WERI-Rb-1 (cell line): ENCODE measurements around the gene IMPA2.

Experiments
- DNase-seq: peaks from one replicate; pipeline ENCODE4 v3.0.0-alpha.2; 2020
- H3K27ac ChIP-seq: fragments of 250-450 bp; sonication (Bioruptor Pico); 2 replicates; pipeline ENCODE4 v1.5.1; 2020; ENCODE audit warnings: mild to moderate bottlenecking, moderate library complexity
- H3K27me3 ChIP-seq: fragments of 250-450 bp; sonication (Bioruptor Pico); 2 replicates; pipeline ENCODE4 v1.5.1; 2021; ENCODE audit warnings: mild to moderate bottlenecking, low read depth, moderate library complexity; ENCODE audit not compliant: insufficient read depth, severe bottlenecking
- H3K36me3 ChIP-seq: fragments of 250-450 bp; sonication (Bioruptor Pico); 2 replicates; pipeline ENCODE4 v1.5.1; 2020; ENCODE audit warnings: mild to moderate bottlenecking, moderate library complexity
- H3K4me3 ChIP-seq: 2 replicates; pipeline ENCODE4 v1.5.1; 2011; ENCODE audit warnings: low read depth, mild to moderate bottlenecking, control low read depth, low read length
- H3K9me3 ChIP-seq: fragments of 250-450 bp; sonication (Bioruptor Pico); 2 replicates; pipeline ENCODE4 v1.5.1; 2021; ENCODE audit warnings: mild to moderate bottlenecking, moderate library complexity; ENCODE audit not compliant: severe bottlenecking
- TF ChIP-seq, protein P1 (sequence below): IDR thresholded peaks from 2 replicates; pipeline ENCODE4 v1.5.1; 2011; ENCODE audit warnings: low read depth, mild to moderate bottlenecking, control low read depth, inconsistent platforms, low read length

Gene IMPA2

DNA sequence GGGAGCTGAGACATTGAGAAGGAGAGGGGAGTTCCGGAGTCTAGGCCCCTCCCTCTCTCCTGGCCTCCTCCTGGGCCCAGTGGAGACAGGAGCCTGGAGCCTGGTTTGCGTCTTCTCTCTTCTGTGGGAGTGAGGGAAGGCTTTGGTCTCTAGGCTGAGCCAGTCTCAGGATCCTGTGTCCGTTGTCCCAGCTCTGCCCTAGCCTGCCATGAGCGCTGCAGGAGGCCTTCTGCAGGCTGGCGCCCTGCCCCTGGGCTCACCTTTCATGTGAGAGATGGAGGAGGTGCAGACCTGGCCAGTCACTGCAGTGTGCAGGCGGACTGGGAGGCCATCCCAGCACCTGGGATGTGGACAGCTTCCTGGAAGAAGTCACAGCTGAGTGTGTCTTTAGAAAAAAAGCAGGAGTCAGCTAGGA, 8.7 kb downstream of the IMPA2 start:
- TF ChIP-seq, protein P1, sequence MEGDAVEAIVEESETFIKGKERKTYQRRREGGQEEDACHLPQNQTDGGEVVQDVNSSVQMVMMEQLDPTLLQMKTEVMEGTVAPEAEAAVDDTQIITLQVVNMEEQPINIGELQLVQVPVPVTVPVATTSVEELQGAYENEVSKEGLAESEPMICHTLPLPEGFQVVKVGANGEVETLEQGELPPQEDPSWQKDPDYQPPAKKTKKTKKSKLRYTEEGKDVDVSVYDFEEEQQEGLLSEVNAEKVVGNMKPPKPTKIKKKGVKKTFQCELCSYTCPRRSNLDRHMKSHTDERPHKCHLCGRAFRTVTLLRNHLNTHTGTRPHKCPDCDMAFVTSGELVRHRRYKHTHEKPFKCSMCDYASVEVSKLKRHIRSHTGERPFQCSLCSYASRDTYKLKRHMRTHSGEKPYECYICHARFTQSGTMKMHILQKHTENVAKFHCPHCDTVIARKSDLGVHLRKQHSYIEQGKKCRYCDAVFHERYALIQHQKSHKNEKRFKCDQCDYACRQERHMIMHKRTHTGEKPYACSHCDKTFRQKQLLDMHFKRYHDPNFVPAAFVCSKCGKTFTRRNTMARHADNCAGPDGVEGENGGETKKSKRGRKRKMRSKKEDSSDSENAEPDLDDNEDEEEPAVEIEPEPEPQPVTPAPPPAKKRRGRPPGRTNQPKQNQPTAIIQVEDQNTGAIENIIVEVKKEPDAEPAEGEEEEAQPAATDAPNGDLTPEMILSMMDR = no peak
- DNase-seq = no peak
- Histone ChIP-seq H3K27ac (no peak overlapping the region), H3K36me3 (no peaks in the 10 kb centered on the region), H3K9me3 (no peaks in the 10 kb centered on the region), H3K27me3 (no peaks in the 10 kb centered on the region), H3K4me3 (no peak overlapping the region)

DNA sequence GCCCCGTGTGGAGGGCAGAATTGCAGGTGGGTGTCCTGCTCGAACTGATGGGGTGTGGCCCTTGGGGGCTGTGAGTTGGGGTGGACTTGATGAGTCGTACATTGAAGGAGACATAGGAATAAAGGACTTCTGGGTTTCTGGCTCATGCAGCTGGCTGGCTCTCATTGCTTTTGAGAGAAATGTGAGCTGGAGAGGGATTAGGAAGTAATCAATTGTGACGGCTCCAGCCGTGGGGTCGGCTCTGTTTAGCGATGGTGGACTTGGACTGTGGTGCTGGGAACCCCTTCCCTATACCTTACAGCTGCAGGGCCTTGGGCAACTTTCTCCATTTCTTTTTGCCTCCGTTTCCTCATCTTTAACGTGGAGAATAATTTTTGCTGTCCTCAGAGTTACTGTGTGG, 9.2 kb downstream of the IMPA2 start:
- Histone ChIP-seq H3K9me3 (no peaks in the 10 kb centered on the region), H3K4me3 (no peak overlapping the region), H3K27me3 (no peaks in the 10 kb centered on the region), H3K27ac (no peak overlapping the region), H3K36me3 (no peaks in the 10 kb centered on the region)
- DNase-seq = no peak
- TF ChIP-seq, protein P1 = no peak

DNA sequence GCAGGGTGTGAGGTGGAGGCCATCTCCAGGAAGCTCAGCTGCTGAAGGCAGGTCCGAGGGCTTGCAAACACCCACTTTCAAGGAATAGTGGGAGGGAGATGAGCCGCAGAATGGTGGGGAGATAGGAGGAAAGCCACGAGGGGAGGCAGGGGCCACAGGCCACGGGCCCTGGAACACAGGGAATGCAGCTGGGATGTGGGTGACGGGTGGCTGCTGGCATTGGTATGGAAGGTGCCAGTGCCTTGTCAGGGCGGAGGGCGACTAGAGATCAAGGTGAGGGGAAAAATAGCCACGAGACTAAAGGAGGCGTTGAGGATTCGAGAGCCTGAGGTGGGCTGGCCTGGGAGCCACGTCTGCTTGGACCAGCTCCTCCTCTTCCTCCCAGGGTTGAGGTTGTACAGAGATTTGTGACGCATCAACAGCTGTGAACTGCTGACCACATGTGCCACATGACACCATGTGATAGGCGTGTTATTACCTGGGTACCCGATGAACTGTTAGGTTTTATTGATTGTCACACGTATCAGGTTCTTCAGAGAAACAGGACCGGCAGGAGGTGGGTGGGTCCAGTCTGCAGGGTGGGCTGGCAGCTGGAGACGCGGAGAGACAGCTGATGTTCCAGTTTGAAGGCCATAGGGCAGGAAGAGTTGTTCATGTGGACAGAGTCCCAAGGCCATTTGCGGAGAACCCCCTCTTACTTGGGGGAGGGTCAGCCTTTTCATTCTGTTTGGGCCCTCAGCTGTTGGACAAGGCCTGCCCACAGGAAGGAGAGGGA, 9.9 kb downstream of the IMPA2 start:
- DNase-seq = no peak
- Histone ChIP-seq H3K36me3 (no peaks in the 10 kb centered on the region), H3K4me3 (no peak overlapping the region), H3K27me3 (no peaks in the 10 kb centered on the region), H3K9me3 (no peaks in the 10 kb centered on the region), H3K27ac (no peak overlapping the region)
- TF ChIP-seq, protein P1 = no peak

DNA sequence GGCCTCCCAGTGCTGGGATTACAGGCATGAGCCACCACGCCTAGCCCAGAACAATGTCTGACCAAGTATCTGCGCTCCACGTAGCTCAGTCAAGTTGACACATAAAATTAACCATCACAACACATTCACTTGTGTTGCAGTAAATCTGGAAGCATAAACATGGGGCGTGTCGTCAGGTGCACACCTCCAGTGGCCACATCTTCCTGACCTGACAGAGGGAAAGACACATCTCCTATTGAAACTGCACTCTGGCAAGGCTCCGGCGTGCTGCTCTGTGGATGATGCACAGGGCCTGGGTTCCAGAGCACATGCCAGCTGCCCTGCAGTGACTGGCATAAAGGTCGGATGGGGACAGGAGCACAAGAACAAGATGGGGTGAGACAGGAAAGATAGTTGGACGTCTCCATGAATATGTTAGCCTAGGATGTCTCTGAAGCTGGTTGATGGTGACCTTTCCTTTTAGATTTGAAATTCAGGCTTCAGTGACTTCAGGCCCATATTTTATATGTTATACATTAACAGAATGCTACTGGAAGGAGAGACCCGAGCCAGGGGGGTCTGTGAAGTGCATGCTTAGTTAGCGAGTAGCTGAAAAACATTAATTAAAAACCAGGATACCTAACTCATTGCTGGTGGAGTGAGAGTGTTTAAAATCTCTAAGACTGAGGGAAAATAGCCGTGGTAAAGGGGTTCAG, 10.9 kb downstream of the IMPA2 start:
- no peaks in the 10 kb centered on the region for H3K36me3 ChIP-seq
- DNase-seq = no peak
- H3K27ac ChIP-seq = no peak overlapping the region
- TF ChIP-seq, protein P1 = no peak
- no peaks in the 10 kb centered on the region for H3K9me3 ChIP-seq
- no peak overlapping the region for H3K4me3 ChIP-seq
- H3K27me3 ChIP-seq = no peaks in the 10 kb centered on the region

DNA sequence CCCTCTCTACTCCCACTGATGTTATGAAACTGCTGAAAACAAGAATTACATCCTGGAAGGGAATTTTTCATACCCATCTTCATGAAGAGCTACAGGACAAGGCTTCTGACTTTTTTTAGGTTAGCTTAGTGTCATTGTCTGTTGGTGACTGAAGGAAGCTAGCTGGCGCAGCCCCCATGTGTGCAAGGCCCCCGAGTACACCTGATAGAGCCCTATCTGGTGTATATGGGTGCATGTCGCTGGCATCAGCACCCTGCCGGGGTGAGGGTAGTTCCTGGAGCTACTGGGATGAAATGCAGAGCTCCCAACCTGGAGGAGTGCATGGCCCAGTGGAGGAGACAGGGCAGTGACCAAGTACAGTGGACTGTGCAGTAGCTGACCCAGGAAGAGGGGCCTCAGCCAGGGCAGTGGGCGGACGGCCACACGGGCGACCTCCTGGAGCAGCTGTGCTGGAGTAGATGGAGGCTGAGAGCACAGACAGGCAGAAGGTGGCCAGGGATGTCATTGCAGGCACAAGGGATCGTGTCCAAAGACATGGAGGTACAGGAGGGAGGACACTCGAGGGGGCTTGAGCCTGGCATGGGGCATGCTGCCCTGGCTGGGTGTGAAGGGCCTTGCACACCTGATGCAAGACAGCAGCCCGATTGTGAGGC, 12.1 kb downstream of the IMPA2 start:
- DNase-seq = no peak
- H3K27me3 ChIP-seq = no peaks in the 10 kb centered on the region
- TF ChIP-seq, protein P1 = no peak
- no peak overlapping the region for H3K4me3 ChIP-seq
- no peak overlapping the region for H3K27ac ChIP-seq
- H3K9me3 ChIP-seq = no peaks in the 10 kb centered on the region
- no peaks in the 10 kb centered on the region for H3K36me3 ChIP-seq
